K562 (cell line): ENCODE measurements around the gene ADRA2B. TPM values are rescaled to one million over a fixed set of nuclear protein-coding genes. Genes with fewer than 3 reads are reported as not detected.

Experiments used
- ATAC-seq: fragments of 200-7000 bp; cut with Tn5 transposase; 3 replicates; pipeline ENCODE4 v1.9.1; 2020; ENCODE audit warnings: moderate library complexity
- BruUV-seq: library from RNA; stranded (reverse); fragments of 400-500 nt; replicated peaks from 2 replicates; lab custom pipeline; 2021; lab: Mats Ljungman, UMichigan
- CTCF ChIA-PET: fragments of 300-600 bp; formaldehyde crosslinking; extraction: SDS; loops from one replicate; lab custom pipeline; 2021; ENCODE audit warnings: low intra/inter-chr PET ratio; lab: Yijun Ruan, JAX
- POLR2A ChIA-PET: fragments of 300-600, 350-650 bp; sonication (Branson Sonifier 250); formaldehyde crosslinking; extraction: SDS; loops from one replicate; lab custom pipeline; 2021; ENCODE audit warnings: antibody characterized with exemption, inconsistent platforms; lab: Yijun Ruan, JAX
- DNase-seq, 4 experiments: peaks; one replicate each; pipeline versions ENCODE4 v3.0.0 to v3.0.0-alpha.2; 2011 to 2018; ENCODE audit warnings: low spot score in 3 of 4, mixed read lengths in 3 of 4; ENCODE audit errors: extremely low read depth in 1 of 4
- FAIRE-seq: peaks from 2 replicates; lab custom pipeline; 2011; peaks lifted over from hg19 to GRCh38; lab: Jason Lieb, UNC
- H2AFZ ChIP-seq: 2 replicates; pipeline ENCODE4 v1.6.0; 2011; ENCODE audit warnings: low read depth, low read length, control low read depth, inconsistent platforms
- H3K27ac ChIP-seq: fragments of 200-600 bp; 3 replicates; pipeline ENCODE4 v1.8.0; 2011; ENCODE audit warnings: low read depth, mild to moderate bottlenecking, control low read depth, inconsistent platforms, low read length, moderate library complexity, mixed read lengths; ENCODE audit errors: extremely low read depth
- H3K27me3 ChIP-seq, 2 experiments: fragments of 300-600 bp in 1 of 2; 2 replicates in 1 of 2; 3 replicates in 1 of 2; pipeline versions ENCODE4 v1.6.0 to v1.8.0; 2011; ENCODE audit warnings: inconsistent platforms in 2 of 2, low read length in 2 of 2, mild to moderate bottlenecking in 1 of 2, mixed read lengths in 1 of 2, moderate library complexity in 1 of 2; ENCODE audit not compliant: control insufficient read depth in 2 of 2, insufficient read depth in 2 of 2
- H3K36me3 ChIP-seq: fragments of 300-600 bp; 3 replicates; pipeline ENCODE4 v1.8.0; 2011; ENCODE audit warnings: mild to moderate bottlenecking, low read length, inconsistent platforms; ENCODE audit not compliant: control insufficient read depth, insufficient read depth
- H3K4me1 ChIP-seq, 2 experiments: fragments of 200-600 bp in 1 of 2; replicated peaks in 1 of 2; 2 replicates in 1 of 2; 3 replicates in 1 of 2; pipeline versions ENCODE4 v1.5.1 to v1.8.0; 2011; ENCODE audit warnings: inconsistent platforms in 2 of 2, low read length in 2 of 2, mild to moderate bottlenecking in 1 of 2, mixed read lengths in 1 of 2, moderate library complexity in 1 of 2; ENCODE audit not compliant: control insufficient read depth in 2 of 2, insufficient read depth in 2 of 2
- H3K4me2 ChIP-seq: 2 replicates; pipeline ENCODE4 v1.6.1; 2011; ENCODE audit warnings: low read length, control low read depth, inconsistent platforms, mixed read lengths; ENCODE audit not compliant: insufficient read depth
- H3K4me3 ChIP-seq: fragments of 200-600 bp; sonication (generic), shearing (Covaris generic); 2 replicates; pipeline ENCODE4 v1.5.1; 2016; ENCODE audit warnings: control low read depth, inconsistent platforms
- H3K79me2 ChIP-seq: fragments of 200-600 bp; 3 replicates; pipeline ENCODE4 v1.8.0; 2011; ENCODE audit warnings: low read length, inconsistent platforms; ENCODE audit not compliant: control insufficient read depth, insufficient read depth
- H3K9ac ChIP-seq, 2 experiments: 2 replicates each; pipeline versions ENCODE4 v1.6.0 to v1.6.1; 2011; ENCODE audit warnings: low read depth in 2 of 2, low read length in 2 of 2, control low read depth in 1 of 2, inconsistent platforms in 1 of 2, mild to moderate bottlenecking in 1 of 2, mixed read lengths in 1 of 2; ENCODE audit not compliant: insufficient read depth in 1 of 2
- H3K9me1 ChIP-seq: one replicate; pipeline ENCODE4 v1.6.0; 2011; ENCODE audit warnings: inconsistent platforms, mild to moderate bottlenecking, low read length, moderate library complexity; ENCODE audit not compliant: control insufficient read depth, insufficient read depth
- H3K9me3 ChIP-seq: replicated peaks from 2 replicates; pipeline ENCODE4 v1.5.1; 2011; ENCODE audit warnings: low read depth, low read length, inconsistent platforms; ENCODE audit not compliant: control insufficient read depth, insufficient read depth
- H4K20me1 ChIP-seq: replicated peaks from 2 replicates; pipeline ENCODE4 v1.6.1; 2011; ENCODE audit warnings: low read length, inconsistent platforms, mixed read lengths; ENCODE audit not compliant: control insufficient read depth, insufficient read depth
- EGR1 ChIP-seq: fragments of 450-650 bp; conservative IDR thresholded peaks from 2 replicates; pipeline ENCODE4 v1.6.1; 2017; ENCODE audit warnings: mild to moderate bottlenecking
- HNRNPUL1 ChIP-seq: fragments of 200-400 bp; formaldehyde crosslinking; IDR thresholded peaks from 2 replicates; pipeline ENCODE4 v1.6.1; 2017; ENCODE audit warnings: low read length
- KDM5B ChIP-seq: fragments of 200-600 bp; sonication (generic); IDR thresholded peaks from 2 replicates; pipeline ENCODE4 v1.6.1; 2012; ENCODE audit warnings: low read depth, mild to moderate bottlenecking, moderate library complexity, low read length, control low read depth, inconsistent platforms; ENCODE audit not compliant: insufficient replicate concordance
- ZKSCAN3 ChIP-seq: fragments of 250-450 bp; sonication (Bioruptor Pico); IDR thresholded peaks from 2 replicates; pipeline ENCODE4 v1.4.0; 2020
- WGBS: fragments of 100-300 bp; shearing (Covaris generic); methylation state at CpG from one replicate; pipeline ENCODE4 v1.1.6; 2016; ENCODE audit warnings: low coverage, mixed read lengths; ENCODE audit not compliant: insufficient coverage; ENCODE audit errors: missing lambda C conversion rate; 5-methylcytosine and 5-hydroxymethylcytosine counted together
- in situ Hi-C: fragments of 300-500 bp; cut with MboI; formaldehyde crosslinking; loops from 4 replicates; pipeline ENCODE4 v1.15.0; 2018; ENCODE audit warnings: inconsistent platforms, mixed read lengths
- intact Hi-C: fragments of 100-400 bp; cut with micrococcal nuclease; formaldehyde crosslinking; loops from 2 replicates; pipeline ENCODE4 v1.14.2; 2022
- polyA plus RNA-seq, 8 experiments: library from polyadenylated mRNA; depleted of rRNA in 4 of 8; stranded (reverse) in 5 of 8; unstranded in 3 of 8; fragments of >200 nt; fragmentation: Nextera tagmentation in 2 of 8; fragmentation: Illumina TruSeq in 1 of 8; extraction: Ambion mirVana in 2 of 8; extraction: Trizol in 1 of 8; gene quantifications; 2 replicates each; pipeline versions ENCODE4 v1.2.1 to v1.2.3, GENCODE V29; 2011 to 2014; ENCODE audit warnings: inconsistent platforms in 1 of 8, missing spikeins in 1 of 8
- total RNA-seq, 7 experiments: library from RNA; depleted of rRNA in 6 of 7; stranded (reverse); fragments of >200 nt in 6 of 7; fragmentation: Illumina TruSeq in 2 of 7; extraction: Trizol in 2 of 7; gene quantifications; 2 replicates each; pipeline versions ENCODE4 v1.2.1 to v1.2.3, GENCODE V29; 2011 to 2021; ENCODE audit warnings: low replicate concordance in 1 of 7

The ADRA2B gene
- total and polyA plus RNA-seq, 9 of the 15 experiments (the other 6 are each of a cell fraction or from before 2014, with no cell fraction given), result not detected

GRCh38 chr2:96120991-96121390 is 4.6 kb upstream of the ADRA2B start:
- peaks cover 29 to 82% of the 10 kb centered on the region in 2 experiments; a peak in 4 of 5 replicates for H3K27me3 ChIP-seq
- H4K20me1 ChIP-seq, result peaks cover 17% of the 10 kb centered on the region
- TF ChIP-seq HNRNPUL1 (no peak), ZKSCAN3 (CRISPR knock-in tag) (no peak)
- ATAC-seq, result no peak
- intact Hi-C loops, result no loop called here
- ChIA-PET POLR2A (no interaction called here), CTCF (no interaction called here)
- peaks cover 3 to 29% of the 10 kb centered on the region in 2 experiments; a peak in 4 of 5 replicates for H3K4me1 ChIP-seq
- H2AFZ ChIP-seq, result no peak overlapping the region
- H3K27ac ChIP-seq, result no peak overlapping the region
- no peak overlapping the region for H3K4me2 ChIP-seq
- H3K9me1 ChIP-seq, result no peaks in the 10 kb centered on the region
- H3K36me3 ChIP-seq, result no peaks in the 10 kb centered on the region
- no peak for DNase-seq
- no peaks in the 10 kb centered on the region for H3K9me3 ChIP-seq
- in situ Hi-C loops, result no loop called here
- BruUV-seq, result no TSS peak
- no peak for FAIRE-seq
- H3K79me2 ChIP-seq, result no peaks in the 10 kb centered on the region
- no peak overlapping the region for H3K9ac ChIP-seq
- no peak overlapping the region for H3K4me3 ChIP-seq
- 0% methylated on average over 6 of the region's 7 CpGs for WGBS

DNA sequence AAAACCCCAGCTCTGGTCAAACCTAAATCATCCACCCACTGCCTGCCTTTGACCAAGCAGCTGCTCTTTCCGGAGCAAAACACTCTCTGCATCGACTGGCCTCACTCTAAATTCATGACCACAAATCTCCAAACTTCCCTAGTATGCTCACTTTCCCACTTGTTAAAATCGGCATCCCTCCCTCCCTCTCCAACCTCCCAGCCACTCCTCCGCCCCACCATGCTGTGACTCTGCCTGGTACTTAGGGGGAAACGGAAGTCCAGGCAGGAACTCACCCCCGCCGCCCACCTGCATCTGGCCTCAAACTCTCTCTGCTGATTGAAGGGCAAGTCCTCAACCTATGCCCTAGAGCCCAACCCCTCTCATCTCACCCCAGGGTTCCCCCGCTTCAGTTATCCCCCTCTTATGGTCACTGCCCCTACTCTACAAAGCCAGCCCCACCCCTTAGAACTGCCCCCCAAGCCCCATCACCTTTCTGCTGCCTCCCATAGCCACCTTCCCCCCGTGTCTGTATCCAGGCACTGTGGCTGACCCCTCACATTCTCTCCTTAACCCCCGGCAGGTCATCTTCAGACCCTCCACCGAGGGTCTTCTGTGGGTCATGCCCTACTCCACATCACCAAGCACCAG is 3.8 kb upstream of the ADRA2B start:
- Histone ChIP-seq H3K4me2 (no peak overlapping the region), H3K4me1 (peaks cover 3 to 37% of the 10 kb centered on the region in 2 experiments; a peak in 4 of 5 replicates), H3K9ac (no peak overlapping the region), H3K27ac (no peak overlapping the region), H3K36me3 (no peaks in the 10 kb centered on the region), H4K20me1 (peaks cover 17% of the 10 kb centered on the region), H3K9me1 (no peaks in the 10 kb centered on the region), H3K9me3 (no peaks in the 10 kb centered on the region), H3K27me3 (peaks cover 25 to 85% of the 10 kb centered on the region in 2 experiments; a peak in 4 of 5 replicates), H2AFZ (no peak overlapping the region), H3K4me3 (no peak overlapping the region), H3K79me2 (no peaks in the 10 kb centered on the region)
- TF ChIP-seq KDM5B (no peak), EGR1 (peak; percentile 82)
- FAIRE-seq (no peak), ATAC-seq (no peak), DNase-seq (no peak)
- ChIA-PET POLR2A (no interaction called here), CTCF (no interaction called here)
- in situ Hi-C loops (no loop called here), intact Hi-C loops (no loop called here)
- 1% methylated on average over 8 of the region's 11 CpGs for WGBS
- no TSS peak for BruUV-seq
